NCI-H1694 (cell line): ENCODE results near the gene ZNF791.
"Not testable (repeated sequence)": the region's sequence is repeated elsewhere in the genome, so short reads cannot be mapped to it uniquely, and the experiment has no call there.

Experiments
- DNase-seq: peaks from one replicate; lab custom pipeline; 2025; lab: John Stamatoyannopoulos, UW

Gene ZNF791

GRCh38 chr19:12629215-12629614 lies 18.5 kb downstream of the ZNF791 start:
- no peak for DNase-seq

GRCh38 chr19:12636631-12637030 lies 25.9 kb downstream of the ZNF791 start:
- DNase-seq, result no peak

GRCh38 chr19:12638611-12639182 lies 28.0 kb downstream of the ZNF791 start:
- DNase-seq, result no peak

GRCh38 chr19:12639901-12640613 lies 29.3 kb downstream of the ZNF791 start:
- DNase-seq, result peak; percentile 28

- no peak for DNase-seq
Measured at GRCh38 chr19:12641456-12641855, 30.7 kb downstream of the ZNF791 start.

GRCh38 chr19:12642506-12642905 lies 31.8 kb downstream of the ZNF791 start:
- no peak for DNase-seq

- DNase-seq, result not testable (repeated sequence)
Measured at GRCh38 chr19:12643716-12644115, 33.0 kb downstream of the ZNF791 start.

- no peak for DNase-seq
Measured at GRCh38 chr19:12646551-12646950, 35.8 kb downstream of the ZNF791 start.

- DNase-seq, result no peak
Measured at GRCh38 chr19:12647047-12647446, 36.3 kb downstream of the ZNF791 start.

- no peak for DNase-seq
Measured at GRCh38 chr19:12647490-12648071, 36.9 kb downstream of the ZNF791 start.

GRCh38 chr19:12648088-12648487 lies 37.4 kb downstream of the ZNF791 start:
- no peak for DNase-seq

GRCh38 chr19:12649941-12650340 lies 39.2 kb downstream of the ZNF791 start:
- DNase-seq, result no peak

GRCh38 chr19:12652219-12652618 lies 41.5 kb downstream of the ZNF791 start:
- no peak for DNase-seq

- DNase-seq, result no peak
Measured at GRCh38 chr19:12655546-12655945, 44.8 kb downstream of the ZNF791 start.

GRCh38 chr19:12656899-12657571 lies 46.3 kb downstream of the ZNF791 start:
- DNase-seq, result no peak

- no peak for DNase-seq
Measured at GRCh38 chr19:12657966-12658365, 47.2 kb downstream of the ZNF791 start.

- no peak for DNase-seq
Measured at GRCh38 chr19:12660980-12661379, 50.3 kb downstream of the ZNF791 start.

- DNase-seq, result no peak
Measured at GRCh38 chr19:12664406-12665280, 53.9 kb downstream of the ZNF791 start.

GRCh38 chr19:12665281-12665573 lies 54.5 kb downstream of the ZNF791 start:
- no peak for DNase-seq

- no peak for DNase-seq
Measured at GRCh38 chr19:12665671-12666264, 55.0 kb downstream of the ZNF791 start.

GRCh38 chr19:12666265-12667048 lies 55.7 kb downstream of the ZNF791 start, which contains the start of the genes MAN2B1 and WDR83:
MAN2B1 (minus strand) TSS chr19:12666742; CDS start chr19:12666701, 41 bp downstream.
WDR83 (plus strand) TSS chr19:12666807; CDS start chr19:12669791, 2,984 bp downstream.
- peak; percentile 43 for DNase-seq
